ENCODE measurements around the gene LYZ.

LYZ gene

GRCh38 chr12:69354172-69354555 lies 6.0 kb downstream of the LYZ start:
- H3K4me2 ChIP-seq (ENCODE audit: low read depth, low read length): no peak overlapping the region
- no peak overlapping the region for H3K9ac ChIP-seq (ENCODE audit: low read length)
- H3F3A ChIP-seq (ENCODE audit: insufficient read depth, low read length): 0 out of 2 replicates have a peak, but pooled peaks cover under 1% of the 10 kb centered on the region
- TF ChIP-seq EZH2phosphoT487 (IDR thresholded peaks at IDR 0.05; ENCODE audit: low read length): no peak
- TF ChIP-seq EZH2 (optimal IDR thresholded peaks at IDR 0.05; ENCODE audit: low read depth, low read length): no peak
- TF ChIP-seq CTCF (IDR thresholded peaks at IDR 0.05; ENCODE audit: low read length): no peak
- no peaks in the 10 kb centered on the region for H3K79me2 ChIP-seq (ENCODE audit: low read length)
- no peak overlapping the region for H2AFZ ChIP-seq (ENCODE audit: low read length)
- H3K4me1 ChIP-seq (ENCODE audit: low read length): peaks cover 4% of the 10 kb centered on the region; the same call in 1 of the 2 replicates
- no peak for DNase-seq
- no peaks in the 10 kb centered on the region for H3K9me2 ChIP-seq (replicated peaks; ENCODE audit: insufficient read depth, low read length)
- no peaks in the 10 kb centered on the region for H3K36me3 ChIP-seq (replicated peaks; ENCODE audit: insufficient read depth, low read length)
- H3K27me3 ChIP-seq (replicated peaks; ENCODE audit: insufficient read depth, low read length): no peaks in the 10 kb centered on the region
- no peaks in the 10 kb centered on the region for H3K9me3 ChIP-seq (replicated peaks; ENCODE audit: insufficient read depth, low read length)
- no peak overlapping the region for H3K27ac ChIP-seq (ENCODE audit: low read length)
- H3K4me3 ChIP-seq (ENCODE audit: low read length): no peak overlapping the region
- no peaks in the 10 kb centered on the region for H4K20me1 ChIP-seq (ENCODE audit: insufficient read depth, low read length)

- no peaks in the 10 kb centered on the region for H3K9me3 ChIP-seq (replicated peaks; ENCODE audit: insufficient read depth, low read length)
- no peaks in the 10 kb centered on the region for H3K36me3 ChIP-seq (replicated peaks; ENCODE audit: insufficient read depth, low read length)
- H3K4me2 ChIP-seq (ENCODE audit: low read depth, low read length): no peak overlapping the region
- no peak overlapping the region for H3K27ac ChIP-seq (ENCODE audit: low read length)
- no peaks in the 10 kb centered on the region for H3K79me2 ChIP-seq (ENCODE audit: low read length)
- TF ChIP-seq EZH2 (optimal IDR thresholded peaks at IDR 0.05; ENCODE audit: low read depth, low read length): no peak
- no peak for TF ChIP-seq CTCF (IDR thresholded peaks at IDR 0.05; ENCODE audit: low read length)
- no peak for TF ChIP-seq EZH2phosphoT487 (IDR thresholded peaks at IDR 0.05; ENCODE audit: low read length)
- no peaks in the 10 kb centered on the region for H4K20me1 ChIP-seq (ENCODE audit: insufficient read depth, low read length)
- H3K9ac ChIP-seq (ENCODE audit: low read length): no peak overlapping the region
- no peak overlapping the region for H2AFZ ChIP-seq (ENCODE audit: low read length)
- peaks cover 5% of the 10 kb centered on the region; the same call in 1 of the 2 replicates for H3K4me1 ChIP-seq (ENCODE audit: low read length)
- no peaks in the 10 kb centered on the region for H3K27me3 ChIP-seq (replicated peaks; ENCODE audit: insufficient read depth, low read length)
- 0 out of 2 replicates have a peak, but pooled peaks cover 6% of the 10 kb centered on the region for H3F3A ChIP-seq (ENCODE audit: insufficient read depth, low read length)
- no peak for DNase-seq
- no peaks in the 10 kb centered on the region for H3K9me2 ChIP-seq (replicated peaks; ENCODE audit: insufficient read depth, low read length)
- H3K4me3 ChIP-seq (ENCODE audit: low read length): no peak overlapping the region
These were observed 6.5 kb downstream of the LYZ start for GRCh38 chr12:69354556-69355187.

- DNase-seq: no peak
- H3K9ac ChIP-seq (ENCODE audit: low read length): no peak overlapping the region
- no peak overlapping the region for H3K27ac ChIP-seq (ENCODE audit: low read length)
- H3K9me3 ChIP-seq (replicated peaks; ENCODE audit: insufficient read depth, low read length): no peaks in the 10 kb centered on the region
- no peaks in the 10 kb centered on the region for H3K9me2 ChIP-seq (replicated peaks; ENCODE audit: insufficient read depth, low read length)
- no peaks in the 10 kb centered on the region for H3K36me3 ChIP-seq (replicated peaks; ENCODE audit: insufficient read depth, low read length)
- no peaks in the 10 kb centered on the region for H4K20me1 ChIP-seq (ENCODE audit: insufficient read depth, low read length)
- H3K4me1 ChIP-seq (ENCODE audit: low read length): peaks cover 5% of the 10 kb centered on the region; the same call in 1 of the 2 replicates
- H3K4me2 ChIP-seq (ENCODE audit: low read depth, low read length): no peak overlapping the region
- 0 out of 2 replicates have a peak, but pooled peaks cover 11% of the 10 kb centered on the region for H3F3A ChIP-seq (ENCODE audit: insufficient read depth, low read length)
- no peaks in the 10 kb centered on the region for H3K27me3 ChIP-seq (replicated peaks; ENCODE audit: insufficient read depth, low read length)
- H3K79me2 ChIP-seq (ENCODE audit: low read length): peaks cover 4% of the 10 kb centered on the region
- TF ChIP-seq EZH2phosphoT487 (IDR thresholded peaks at IDR 0.05; ENCODE audit: low read length): no peak
- TF ChIP-seq CTCF (IDR thresholded peaks at IDR 0.05; ENCODE audit: low read length): no peak
- no peak for TF ChIP-seq EZH2 (optimal IDR thresholded peaks at IDR 0.05; ENCODE audit: low read depth, low read length)
- H3K4me3 ChIP-seq (ENCODE audit: low read length): no peak overlapping the region
- H2AFZ ChIP-seq (ENCODE audit: low read length): no peak overlapping the region
These were observed 7.3 kb downstream of the LYZ start for GRCh38 chr12:69355363-69356028.

Measured in MM.1S (cell line).